ENCODE measurements around the gene TBL1X. TPM values are rescaled to one million over a fixed set of nuclear protein-coding genes. Genes with fewer than 3 reads are reported as not detected.

The TBL1X gene
- total and polyA plus RNA-seq, 2 of the 13 experiments (the other 11 are each of a cell fraction or from before 2014, with no cell fraction given), result 17.6 to 19.9 TPM

DNA sequence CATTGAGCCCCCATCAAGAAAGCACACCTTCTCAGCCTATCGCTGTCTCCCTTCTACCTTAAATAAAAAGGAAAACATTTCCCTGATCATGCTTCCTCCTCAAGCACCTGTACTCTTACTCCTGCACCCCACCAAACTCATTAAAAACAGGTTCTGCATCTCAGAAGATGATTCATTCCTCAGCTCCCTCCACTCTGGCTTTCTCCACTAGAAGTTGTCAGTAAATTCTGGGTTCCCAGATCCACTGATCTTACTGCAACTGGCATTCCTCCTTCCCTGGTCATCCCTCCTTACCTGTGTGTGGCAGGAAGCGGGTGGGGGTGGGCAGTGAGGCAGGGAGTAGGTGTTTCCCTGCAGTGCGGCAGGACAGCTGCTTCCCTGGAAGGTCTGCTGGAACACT lies 192.0 kb downstream of the TBL1X start:
- ChIA-PET CTCF (ENCODE audit: low intra/inter-chr PET ratio, low total read pairs) (no interaction called here), POLR2A (no interaction called here)
- no peak overlapping the region for H3K4me2 ChIP-seq (ENCODE audit: low read depth, low read length)
- H3K9me3 ChIP-seq (ENCODE audit: low read length), result no peaks in the 10 kb centered on the region
- no peaks in the 10 kb centered on the region for H3K27me3 ChIP-seq (ENCODE audit: control insufficient read depth in 1 of 2, insufficient read depth in 2 of 2, low read length in 2 of 2)
- in situ Hi-C loops (cut with HindIII; ENCODE audit: extremely low pct_ligation_motif_present, low pct_unique_long_range_greater_than_20kb) (no loop called here), intact Hi-C loops (cut with micrococcal nuclease; ENCODE audit: unreplicated experiment) (no loop called here)
- H3K36me3 ChIP-seq (replicated peaks in 1 of 2; ENCODE audit: control insufficient read depth in 1 of 2, insufficient read depth in 2 of 2, low read length in 2 of 2), result peaks cover 1 to 32% of the 10 kb centered on the region in 2 experiments; a peak in 2 of 5 replicates
- TF ChIP-seq ZNF7 (CRISPR knock-in tag; IDR thresholded peaks at IDR 0.05) (no peak), AGO2 (optimal IDR thresholded peaks at IDR 0.05; ENCODE audit: low read depth, low read length) (no peak), ZFP90 (CRISPR knock-in tag; IDR thresholded peaks at IDR 0.05; ENCODE audit: borderline replicate concordance) (no peak)
- no TSS peak for BruUV-seq (replicated peaks)
- no peaks in the 10 kb centered on the region for H3K79me2 ChIP-seq (ENCODE audit: insufficient read depth, low read length)
- 0 out of 2 replicates have a peak, but pooled peaks cover 3% of the 10 kb centered on the region for H4K20me1 ChIP-seq (ENCODE audit: insufficient read depth, low read length)
- no peak for DNase-seq (ENCODE audit: low spot score)
- no peak for ATAC-seq
- H3K9ac ChIP-seq (ENCODE audit: insufficient read depth, low read depth, low read length), result no peak overlapping the region
- no peak overlapping the region for H3K27ac ChIP-seq (ENCODE audit: extremely low read length, insufficient read depth, low read length)
- H3K4me3 ChIP-seq (replicated peaks in 1 of 3; ENCODE audit: insufficient read depth in 1 of 3, low read depth in 2 of 3, low read length in 3 of 3), result no peak overlapping the region
- peaks cover 8% of the 10 kb centered on the region for H3K4me1 ChIP-seq (ENCODE audit: insufficient read depth, low read length)
- FAIRE-seq, result no peak
- no peak overlapping the region for H2AFZ ChIP-seq (ENCODE audit: low read length)
- 100% methylated on average over 1 of the region's 3 CpGs for WGBS (ENCODE audit: low lambda C conversion rate)

DNA sequence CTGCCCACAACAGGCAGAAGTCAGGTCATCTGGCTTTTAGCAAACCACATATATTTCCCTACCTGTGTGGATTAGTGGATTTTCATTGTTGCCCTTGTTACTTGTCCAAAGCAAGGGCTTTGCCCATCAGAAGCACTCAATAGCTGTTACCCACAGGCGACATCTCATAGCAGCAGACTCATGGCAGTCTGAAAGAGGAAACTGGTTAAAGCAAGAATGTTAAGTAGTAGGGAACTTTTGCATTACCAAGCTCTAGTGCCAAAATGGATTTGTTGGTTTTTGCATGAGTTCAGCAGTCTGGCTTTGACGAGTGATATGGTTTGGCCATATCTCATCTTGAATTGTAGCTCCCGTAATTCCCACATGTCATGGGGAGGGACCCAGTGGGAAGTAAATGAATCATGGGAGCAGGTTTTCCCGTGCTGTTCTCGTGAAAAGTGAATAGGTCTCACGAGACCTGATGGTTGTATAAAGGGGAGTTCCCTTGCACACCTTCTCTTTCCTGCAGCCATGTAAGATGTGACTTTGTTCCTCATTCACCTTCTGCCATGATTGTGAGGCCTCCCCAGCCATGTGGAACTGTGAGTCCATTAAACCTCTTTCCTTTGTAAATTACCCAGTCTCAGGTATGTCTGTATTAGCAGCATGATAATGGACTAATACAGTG lies 192.9 kb downstream of the TBL1X start:
- DNase-seq (ENCODE audit: low spot score), result no peak
- H4K20me1 ChIP-seq (ENCODE audit: insufficient read depth, low read length), result 0 out of 2 replicates have a peak, but pooled peaks cover 3% of the 10 kb centered on the region
- H3K4me3 ChIP-seq (replicated peaks in 1 of 3; ENCODE audit: insufficient read depth in 1 of 3, low read depth in 2 of 3, low read length in 3 of 3), result no peak overlapping the region
- no peak for FAIRE-seq
- no peak overlapping the region for H2AFZ ChIP-seq (ENCODE audit: low read length)
- H3K79me2 ChIP-seq (ENCODE audit: insufficient read depth, low read length), result no peaks in the 10 kb centered on the region
- no peak overlapping the region for H3K4me2 ChIP-seq (ENCODE audit: low read depth, low read length)
- POLR2A ChIA-PET, result no interaction called here
- WGBS (ENCODE audit: low lambda C conversion rate), result 100% methylated on average over 5 of the region's 6 CpGs
- in situ Hi-C loops (cut with HindIII; ENCODE audit: extremely low pct_ligation_motif_present, low pct_unique_long_range_greater_than_20kb) (no loop called here), intact Hi-C loops (cut with micrococcal nuclease; ENCODE audit: unreplicated experiment) (no loop called here)
- H3K36me3 ChIP-seq (replicated peaks in 1 of 2; ENCODE audit: control insufficient read depth in 1 of 2, insufficient read depth in 2 of 2, low read length in 2 of 2), result peaks cover 1 to 35% of the 10 kb centered on the region in 2 experiments; a peak in 2 of 5 replicates
- no peaks in the 10 kb centered on the region for H3K9me3 ChIP-seq (ENCODE audit: low read length)
- CTCF ChIA-PET (ENCODE audit: low intra/inter-chr PET ratio, low total read pairs), result no interaction called here
- ATAC-seq, result no peak
- H3K27ac ChIP-seq (ENCODE audit: extremely low read length, insufficient read depth, low read length), result no peak overlapping the region
- H3K9ac ChIP-seq (ENCODE audit: insufficient read depth, low read depth, low read length), result no peak overlapping the region
- no peaks in the 10 kb centered on the region for H3K27me3 ChIP-seq (ENCODE audit: control insufficient read depth in 1 of 2, insufficient read depth in 2 of 2, low read length in 2 of 2)
- peaks cover 8% of the 10 kb centered on the region for H3K4me1 ChIP-seq (ENCODE audit: insufficient read depth, low read length)
- BruUV-seq (replicated peaks), result no TSS peak
- TF ChIP-seq ZFP90 (CRISPR knock-in tag; IDR thresholded peaks at IDR 0.05; ENCODE audit: borderline replicate concordance) (no peak), KLF9 (CRISPR knock-in tag; IDR thresholded peaks at IDR 0.05; ENCODE audit: low read depth) (no peak), MTF1 (CRISPR knock-in tag; IDR thresholded peaks at IDR 0.05) (no peak)
- TF ChIP-seq, protein P1, sequence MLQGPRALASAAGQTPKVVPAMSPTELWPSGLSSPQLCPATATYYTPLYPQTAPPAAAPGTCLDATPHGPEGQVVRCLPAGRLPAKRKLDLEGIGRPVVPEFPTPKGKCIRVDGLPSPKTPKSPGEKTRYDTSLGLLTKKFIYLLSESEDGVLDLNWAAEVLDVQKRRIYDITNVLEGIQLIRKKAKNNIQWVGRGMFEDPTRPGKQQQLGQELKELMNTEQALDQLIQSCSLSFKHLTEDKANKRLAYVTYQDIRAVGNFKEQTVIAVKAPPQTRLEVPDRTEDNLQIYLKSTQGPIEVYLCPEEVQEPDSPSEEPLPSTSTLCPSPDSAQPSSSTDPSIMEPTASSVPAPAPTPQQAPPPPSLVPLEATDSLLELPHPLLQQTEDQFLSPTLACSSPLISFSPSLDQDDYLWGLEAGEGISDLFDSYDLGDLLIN (CRISPR knock-in tag; IDR thresholded peaks at IDR 0.05; ENCODE audit: borderline replicate concordance), result no peak
- TF ChIP-seq, protein P2, sequence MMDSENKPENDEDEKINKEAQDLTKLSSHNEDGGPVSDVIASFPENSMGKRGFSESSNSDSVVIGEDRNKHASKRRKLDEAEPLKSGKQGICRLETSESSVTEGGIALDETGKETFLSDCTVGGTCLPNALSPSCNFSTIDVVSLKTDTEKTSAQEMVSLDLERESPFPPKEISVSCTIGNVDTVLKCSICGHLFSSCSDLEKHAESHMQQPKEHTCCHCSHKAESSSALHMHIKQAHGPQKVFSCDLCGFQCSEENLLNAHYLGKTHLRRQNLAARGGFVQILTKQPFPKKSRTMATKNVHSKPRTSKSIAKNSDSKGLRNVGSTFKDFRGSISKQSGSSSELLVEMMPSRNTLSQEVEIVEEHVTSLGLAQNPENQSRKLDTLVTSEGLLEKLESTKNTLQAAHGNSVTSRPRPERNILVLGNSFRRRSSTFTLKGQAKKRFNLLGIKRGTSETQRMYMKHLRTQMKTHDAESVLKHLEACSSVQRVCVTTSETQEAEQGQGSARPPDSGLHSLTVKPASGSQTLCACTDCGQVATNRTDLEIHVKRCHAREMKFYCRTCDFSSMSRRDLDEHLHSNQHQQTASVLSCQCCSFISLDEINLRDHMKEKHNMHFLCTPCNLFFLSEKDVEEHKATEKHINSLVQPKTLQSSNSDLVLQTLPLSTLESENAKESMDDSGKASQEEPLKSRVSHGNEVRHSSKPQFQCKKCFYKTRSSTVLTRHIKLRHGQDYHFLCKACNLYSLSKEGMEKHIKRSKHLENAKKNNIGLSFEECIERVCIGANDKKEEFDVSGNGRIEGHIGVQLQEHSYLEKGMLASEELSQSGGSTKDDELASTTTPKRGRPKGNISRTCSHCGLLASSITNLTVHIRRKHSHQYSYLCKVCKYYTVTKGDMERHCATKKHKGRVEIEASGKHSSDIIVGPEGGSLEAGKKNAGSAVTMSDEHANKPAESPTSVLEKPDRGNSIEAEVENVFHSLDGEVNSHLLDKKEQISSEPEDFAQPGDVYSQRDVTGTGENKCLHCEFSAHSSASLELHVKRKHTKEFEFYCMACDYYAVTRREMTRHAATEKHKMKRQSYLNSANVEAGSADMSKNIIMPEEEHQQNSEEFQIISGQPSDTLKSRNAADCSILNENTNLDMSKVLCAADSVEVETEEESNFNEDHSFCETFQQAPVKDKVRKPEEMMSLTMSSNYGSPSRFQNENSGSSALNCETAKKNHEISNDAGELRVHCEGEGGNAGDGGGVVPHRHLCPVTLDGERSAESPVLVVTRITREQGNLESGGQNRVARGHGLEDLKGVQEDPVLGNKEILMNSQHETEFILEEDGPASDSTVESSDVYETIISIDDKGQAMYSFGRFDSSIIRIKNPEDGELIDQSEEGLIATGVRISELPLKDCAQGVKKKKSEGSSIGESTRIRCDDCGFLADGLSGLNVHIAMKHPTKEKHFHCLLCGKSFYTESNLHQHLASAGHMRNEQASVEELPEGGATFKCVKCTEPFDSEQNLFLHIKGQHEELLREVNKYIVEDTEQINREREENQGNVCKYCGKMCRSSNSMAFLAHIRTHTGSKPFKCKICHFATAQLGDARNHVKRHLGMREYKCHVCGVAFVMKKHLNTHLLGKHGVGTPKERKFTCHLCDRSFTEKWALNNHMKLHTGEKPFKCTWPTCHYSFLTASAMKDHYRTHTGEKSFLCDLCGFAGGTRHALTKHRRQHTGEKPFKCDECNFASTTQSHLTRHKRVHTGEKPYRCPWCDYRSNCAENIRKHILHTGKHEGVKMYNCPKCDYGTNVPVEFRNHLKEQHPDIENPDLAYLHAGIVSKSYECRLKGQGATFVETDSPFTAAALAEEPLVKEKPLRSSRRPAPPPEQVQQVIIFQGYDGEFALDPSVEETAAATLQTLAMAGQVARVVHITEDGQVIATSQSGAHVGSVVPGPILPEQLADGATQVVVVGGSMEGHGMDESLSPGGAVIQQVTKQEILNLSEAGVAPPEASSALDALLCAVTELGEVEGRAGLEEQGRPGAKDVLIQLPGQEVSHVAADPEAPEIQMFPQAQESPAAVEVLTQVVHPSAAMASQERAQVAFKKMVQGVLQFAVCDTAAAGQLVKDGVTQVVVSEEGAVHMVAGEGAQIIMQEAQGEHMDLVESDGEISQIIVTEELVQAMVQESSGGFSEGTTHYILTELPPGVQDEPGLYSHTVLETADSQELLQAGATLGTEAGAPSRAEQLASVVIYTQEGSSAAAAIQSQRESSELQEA (CRISPR knock-in tag; IDR thresholded peaks at IDR 0.05; ENCODE audit: not compliant biosample characterization), result no peak
